ENCODE data around the gene GPS1. TPM values are rescaled to one million over a fixed set of nuclear protein-coding genes. Genes with fewer than 3 reads are reported as not detected.

The GPS1 gene
- polyA plus RNA-seq, 1 donor = 97.1 TPM

Other genes with a start within 250 kb of the GPS1 start
- 2.5 TPM for gene GCGR, start 247.7 kb upstream of the GPS1 start, polyA plus RNA-seq
- 60.9 TPM for gene MCRIP1, start 218.6 kb upstream of the GPS1 start, polyA plus RNA-seq
- 0.21 TPM for gene PPP1R27, start 216.8 kb upstream of the GPS1 start, polyA plus RNA-seq
- 737 TPM for gene P4HB, start 191.4 kb upstream of the GPS1 start, polyA plus RNA-seq
- gene ARHGDIA, start 180.6 kb upstream of the GPS1 start, polyA plus RNA-seq = 203 TPM
- gene ALYREF, start 160.3 kb upstream of the GPS1 start, polyA plus RNA-seq = 59.0 TPM
- gene ANAPC11, start 160.2 kb upstream of the GPS1 start, polyA plus RNA-seq = 79.6 TPM
- gene NPB, start 149.7 kb upstream of the GPS1 start, polyA plus RNA-seq = 0.39 TPM
- 33.8 TPM for gene PCYT2, start 140.5 kb upstream of the GPS1 start, polyA plus RNA-seq
- gene SIRT7, start 133.7 kb upstream of the GPS1 start, polyA plus RNA-seq = 25.2 TPM
- 21.1 TPM for gene MAFG, start 124.2 kb upstream of the GPS1 start, polyA plus RNA-seq
- 24.5 TPM for gene PYCR1, start 114.6 kb upstream of the GPS1 start, polyA plus RNA-seq
- gene MYADML2, start 104.7 kb upstream of the GPS1 start, polyA plus RNA-seq = 0.07 TPM
- 4.1 TPM for gene NOTUM, start 90.7 kb upstream of the GPS1 start, polyA plus RNA-seq
- 24.9 TPM for gene ASPSCR1, start 74.3 kb upstream of the GPS1 start, polyA plus RNA-seq
- 48.0 TPM for gene CENPX, start 29.0 kb upstream of the GPS1 start, polyA plus RNA-seq
- gene LRRC45, start 28.6 kb upstream of the GPS1 start, polyA plus RNA-seq = 14.4 TPM
- gene RAC3, start 20.2 kb upstream of the GPS1 start, polyA plus RNA-seq = 10.1 TPM
- 44.1 TPM for gene DCXR, start 14.2 kb upstream of the GPS1 start, polyA plus RNA-seq
- 42.1 TPM for gene RFNG, start 87 bp upstream of the GPS1 start, polyA plus RNA-seq
- gene DUS1L, start 13.9 kb downstream of the GPS1 start, polyA plus RNA-seq = 90.4 TPM
- 34.7 TPM for gene FASN, start 46.3 kb downstream of the GPS1 start, polyA plus RNA-seq
- 45.6 TPM for gene CCDC57, start 160.9 kb downstream of the GPS1 start, polyA plus RNA-seq
- gene SLC16A3, start 177.1 kb downstream of the GPS1 start, polyA plus RNA-seq = 19.5 TPM
- gene CSNK1D, start 221.8 kb downstream of the GPS1 start, polyA plus RNA-seq = 147 TPM

Data from large intestine (tissue), 1 donor.